Fibroblast of lung (primary cell): ENCODE results near the gene WNT4. TPM values are rescaled to one million over a fixed set of nuclear protein-coding genes. Genes with fewer than 3 reads are reported as not detected.

ENCODE experiments used
- DNase-seq, 2 donors: peaks; one replicate each; pipeline versions ENCODE4 v3.0.0 to v3.0.0-alpha.2; 2010; ENCODE audit warnings: low read depth in 2 of 2
- H2AFZ ChIP-seq: 2 replicates; pipeline ENCODE4 v1.5.1; 2012; ENCODE audit warnings: low read length, control low read depth, inconsistent platforms
- H3K27ac ChIP-seq: 2 replicates; pipeline ENCODE4 v1.5.1; 2011; ENCODE audit warnings: low read length, control low read depth; ENCODE audit not compliant: insufficient read depth
- H3K27me3 ChIP-seq: 2 replicates; pipeline ENCODE4 v1.5.1; 2011; ENCODE audit warnings: mild to moderate bottlenecking, low read length; ENCODE audit not compliant: control insufficient read depth, insufficient read depth
- H3K36me3 ChIP-seq: 2 replicates; pipeline ENCODE4 v1.5.1; 2011; ENCODE audit warnings: low read length; ENCODE audit not compliant: control insufficient read depth, insufficient read depth
- H3K4me1 ChIP-seq: 2 replicates; pipeline ENCODE4 v1.5.1; 2011; ENCODE audit warnings: low read length; ENCODE audit not compliant: control insufficient read depth, insufficient read depth; ENCODE audit errors: extremely low read depth
- H3K4me2 ChIP-seq: 2 replicates; pipeline ENCODE4 v1.5.1; 2011; ENCODE audit warnings: low read length, control low read depth; ENCODE audit not compliant: insufficient read depth; ENCODE audit errors: extremely low read depth
- H3K4me3 ChIP-seq, 4 experiments: fragments of 200-600 bp in 1 of 4; sonication (generic) in 1 of 4; replicated peaks in 1 of 4; 2 replicates each; pipeline ENCODE4 v1.5.1; 2011 to 2016; ENCODE audit warnings: low read length in 4 of 4, low read depth in 3 of 4, mild to moderate bottlenecking in 3 of 4, control low read depth in 2 of 4, inconsistent platforms in 1 of 4, mixed read lengths in 1 of 4; ENCODE audit not compliant: insufficient read depth in 1 of 4; ENCODE audit errors: control extremely low read depth in 1 of 4
- H3K79me2 ChIP-seq: 2 replicates; pipeline ENCODE4 v1.5.1; 2012; ENCODE audit warnings: mild to moderate bottlenecking, low read length, inconsistent platforms; ENCODE audit not compliant: control insufficient read depth, insufficient read depth
- H3K9ac ChIP-seq: 2 replicates; pipeline ENCODE4 v1.5.1; 2011; ENCODE audit warnings: mild to moderate bottlenecking, low read length, control low read depth; ENCODE audit not compliant: insufficient read depth
- H3K9me3 ChIP-seq: 2 replicates; pipeline ENCODE4 v1.5.1; 2012; ENCODE audit warnings: low read depth, low read length; ENCODE audit not compliant: control insufficient read depth, insufficient read depth
- H4K20me1 ChIP-seq: 2 replicates; pipeline ENCODE4 v1.5.1; 2011; ENCODE audit warnings: low read length; ENCODE audit not compliant: control insufficient read depth, insufficient read depth; ENCODE audit errors: extremely low read depth
- EZH2 ChIP-seq: IDR thresholded peaks from 2 replicates; pipeline ENCODE4 v1.5.1; 2012; ENCODE audit warnings: low read length, control low read depth, mild to moderate bottlenecking; ENCODE audit errors: missing control alignments
- polyA plus RNA-seq, 2 donors: library from polyadenylated mRNA; depleted of rRNA in 1 of 2; stranded (reverse) in 1 of 2; unstranded in 1 of 2; fragments of >200 nt; gene quantifications; 2 replicates each; pipeline ENCODE4 v1.2.1, GENCODE V29; 2011 to 2012; ENCODE audit warnings: missing spikeins in 1 of 2
- total RNA-seq: library from RNA; depleted of rRNA; stranded (reverse); fragments of >200 nt; gene quantifications from 2 replicates; pipeline ENCODE4 v1.2.1, GENCODE V29; 2014
- TF ChIP-seq, protein P1 (sequence below), 2 donors: IDR thresholded peaks in 1 of 2; conservative IDR thresholded peaks in 1 of 2; 1 replicate in 1 of 2; 2 replicates in 1 of 2; pipeline ENCODE4 v1.5.1; 2011 to 2012; ENCODE audit warnings: low read length in 2 of 2, control low read depth in 1 of 2, inconsistent platforms in 1 of 2, low read depth in 1 of 2, mild to moderate bottlenecking in 1 of 2

Gene WNT4
- total and polyA plus RNA-seq, 2 donors (not counting 1 experiment from before 2014, with no cell fraction given), result under 0.01 TPM; not detected in 1

DNA sequence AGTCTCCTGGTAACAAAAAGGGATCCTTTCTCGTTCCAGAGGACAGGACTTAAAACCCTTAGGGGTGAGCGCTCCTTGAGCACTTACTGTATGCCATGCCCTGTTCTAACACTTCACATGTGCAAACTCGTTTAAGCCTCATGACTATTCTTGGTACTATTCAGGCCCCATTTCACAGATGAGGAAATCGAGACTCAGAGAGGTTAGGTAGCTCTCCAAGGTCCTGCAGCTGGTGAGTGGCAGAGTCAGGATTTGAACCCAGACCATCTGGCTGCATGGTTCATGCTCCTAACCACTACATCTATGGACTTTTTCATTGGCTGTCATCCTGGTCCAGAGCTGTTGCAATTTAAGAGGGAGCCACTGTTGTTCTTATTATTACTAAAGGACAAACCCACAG is 46.7 kb upstream of the WNT4 start:
- Histone ChIP-seq H3K27ac (no peak overlapping the region), H3K27me3 (no peaks in the 10 kb centered on the region), H3K9ac (no peak overlapping the region)

DNA sequence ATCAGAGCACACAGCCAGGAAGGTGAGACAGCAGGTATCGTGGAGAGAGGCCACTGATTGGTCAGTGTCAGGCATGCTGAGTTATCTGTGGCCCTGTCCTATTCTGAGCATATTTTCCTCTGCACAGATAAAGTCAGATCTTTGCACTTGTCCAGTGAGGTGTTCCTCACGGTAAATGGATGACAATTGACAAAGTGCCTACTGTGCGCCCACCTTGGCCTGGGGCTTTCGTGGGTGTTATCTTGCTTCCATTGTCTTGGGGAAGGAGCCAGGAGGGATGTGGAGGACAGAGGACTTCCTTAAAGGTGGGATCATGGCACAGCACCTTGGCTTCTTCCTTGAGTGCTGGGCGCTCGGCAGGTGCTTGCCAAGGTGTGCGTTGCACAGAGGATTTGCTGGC is 46.0 kb upstream of the WNT4 start:
- H4K20me1 ChIP-seq, result no peaks in the 10 kb centered on the region
- H3K27ac ChIP-seq, result no peak overlapping the region
- H3K4me3 ChIP-seq, result no peak overlapping the region
- TF ChIP-seq, protein P1, sequence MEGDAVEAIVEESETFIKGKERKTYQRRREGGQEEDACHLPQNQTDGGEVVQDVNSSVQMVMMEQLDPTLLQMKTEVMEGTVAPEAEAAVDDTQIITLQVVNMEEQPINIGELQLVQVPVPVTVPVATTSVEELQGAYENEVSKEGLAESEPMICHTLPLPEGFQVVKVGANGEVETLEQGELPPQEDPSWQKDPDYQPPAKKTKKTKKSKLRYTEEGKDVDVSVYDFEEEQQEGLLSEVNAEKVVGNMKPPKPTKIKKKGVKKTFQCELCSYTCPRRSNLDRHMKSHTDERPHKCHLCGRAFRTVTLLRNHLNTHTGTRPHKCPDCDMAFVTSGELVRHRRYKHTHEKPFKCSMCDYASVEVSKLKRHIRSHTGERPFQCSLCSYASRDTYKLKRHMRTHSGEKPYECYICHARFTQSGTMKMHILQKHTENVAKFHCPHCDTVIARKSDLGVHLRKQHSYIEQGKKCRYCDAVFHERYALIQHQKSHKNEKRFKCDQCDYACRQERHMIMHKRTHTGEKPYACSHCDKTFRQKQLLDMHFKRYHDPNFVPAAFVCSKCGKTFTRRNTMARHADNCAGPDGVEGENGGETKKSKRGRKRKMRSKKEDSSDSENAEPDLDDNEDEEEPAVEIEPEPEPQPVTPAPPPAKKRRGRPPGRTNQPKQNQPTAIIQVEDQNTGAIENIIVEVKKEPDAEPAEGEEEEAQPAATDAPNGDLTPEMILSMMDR (conservative IDR thresholded peaks at IDR 0.05 in 1 of 2, IDR thresholded peaks at IDR 0.05 in 1 of 2; ENCODE audit: low read depth in 1 of 2, low read length in 2 of 2), result no peak
- no peak for TF ChIP-seq EZH2
- H2AFZ ChIP-seq, result no peak overlapping the region
- DNase-seq, result no peak
- no peaks in the 10 kb centered on the region for H3K79me2 ChIP-seq
- no peaks in the 10 kb centered on the region for H3K27me3 ChIP-seq
- no peaks in the 10 kb centered on the region for H3K9me3 ChIP-seq
- H3K4me1 ChIP-seq, result no peaks in the 10 kb centered on the region
- no peaks in the 10 kb centered on the region for H3K36me3 ChIP-seq
- H3K9ac ChIP-seq, result no peak overlapping the region
- H3K4me2 ChIP-seq, result no peak overlapping the region

More for the DNA sequence above, 46.7 kb upstream of the WNT4 start:
- Histone ChIP-seq H3K4me1 (no peaks in the 10 kb centered on the region), H2AFZ (no peak overlapping the region), H3K9me3 (no peaks in the 10 kb centered on the region), H4K20me1 (no peaks in the 10 kb centered on the region), H3K4me2 (no peak overlapping the region), H3K4me3 (no peak overlapping the region), H3K36me3 (no peaks in the 10 kb centered on the region), H3K79me2 (no peaks in the 10 kb centered on the region)
- TF ChIP-seq EZH2, result no peak
- TF ChIP-seq, protein P1 (conservative IDR thresholded peaks at IDR 0.05 in 1 of 2, IDR thresholded peaks at IDR 0.05 in 1 of 2; ENCODE audit: low read depth in 1 of 2, low read length in 2 of 2), result no peak
- no peak for DNase-seq

DNA sequence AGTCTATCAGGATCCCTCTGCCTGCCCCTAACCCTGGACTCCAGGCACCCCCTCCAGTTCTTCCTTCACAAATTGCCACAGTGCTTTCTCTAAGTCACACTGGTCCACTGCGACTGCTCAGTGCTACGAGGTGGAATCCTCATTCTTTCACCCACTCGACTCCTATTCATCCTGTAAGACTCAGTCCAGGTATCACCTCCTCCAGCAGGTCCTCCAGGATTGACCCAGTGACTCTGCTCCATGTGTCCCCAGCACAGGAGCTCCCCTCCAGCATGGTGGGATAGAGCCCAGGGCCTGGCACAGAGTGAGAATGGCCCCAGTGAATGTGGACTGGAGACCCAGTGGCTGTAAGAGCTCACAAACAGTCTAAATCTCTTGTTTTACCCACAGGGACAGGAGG is 45.5 kb upstream of the WNT4 start:
- no peaks in the 10 kb centered on the region for H3K79me2 ChIP-seq
- no peak overlapping the region for H3K27ac ChIP-seq
- H3K4me2 ChIP-seq, result no peak overlapping the region
- no peak overlapping the region for H2AFZ ChIP-seq
- no peak overlapping the region for H3K4me3 ChIP-seq
- DNase-seq, result no peak
- H4K20me1 ChIP-seq, result no peaks in the 10 kb centered on the region
- no peak overlapping the region for H3K9ac ChIP-seq
- H3K9me3 ChIP-seq, result no peaks in the 10 kb centered on the region
- TF ChIP-seq, protein P1 (conservative IDR thresholded peaks at IDR 0.05 in 1 of 2, IDR thresholded peaks at IDR 0.05 in 1 of 2; ENCODE audit: low read depth in 1 of 2, low read length in 2 of 2), result no peak
- no peak for TF ChIP-seq EZH2
- H3K36me3 ChIP-seq, result no peaks in the 10 kb centered on the region
- H3K27me3 ChIP-seq, result no peaks in the 10 kb centered on the region
- no peaks in the 10 kb centered on the region for H3K4me1 ChIP-seq
